NCI-H2171 (cell line): ENCODE results near the gene HSD17B4.
A peak's percentile ranks its signal among the peaks of the same experiment; 100 is the strongest.
"Not testable (repeated sequence)": the region's sequence is repeated elsewhere in the genome, so short reads cannot be mapped to it uniquely, and the experiment has no call there.

Source experiments
- DNase-seq: peaks from one replicate; lab custom pipeline; 2025; lab: John Stamatoyannopoulos, UW

HSD17B4 gene

GRCh38 chr5:119452373-119453039 is at the start of gene HSD17B4:
Gene HSD17B4 (plus strand): TSS chr5:119452497. CDS start chr5:119452576, 79 bp downstream.
- peak; percentile 61 for DNase-seq

- DNase-seq = no peak
Observed at GRCh38 chr5:119402555-119402954, 49.7 kb upstream of the HSD17B4 start.

GRCh38 chr5:119404033-119404432 is 48.3 kb upstream of the HSD17B4 start:
- no peak for DNase-seq

- no peak for DNase-seq
Observed at GRCh38 chr5:119405419-119405818, 46.9 kb upstream of the HSD17B4 start.

GRCh38 chr5:119406551-119407110 is 45.7 kb upstream of the HSD17B4 start:
- DNase-seq = no peak

- DNase-seq = no peak
Observed at GRCh38 chr5:119409235-119409815, 43.0 kb upstream of the HSD17B4 start.

- no peak for DNase-seq
Observed at GRCh38 chr5:119410448-119411159, 41.7 kb upstream of the HSD17B4 start.

GRCh38 chr5:119411361-119412278 is 40.7 kb upstream of the HSD17B4 start:
- DNase-seq = peak; percentile 6

- DNase-seq = no peak
Observed at GRCh38 chr5:119412279-119413227, 39.7 kb upstream of the HSD17B4 start.

GRCh38 chr5:119414124-119414734 is 38.1 kb upstream of the HSD17B4 start:
- not testable (repeated sequence) for DNase-seq

GRCh38 chr5:119417891-119418605 is 34.2 kb upstream of the HSD17B4 start:
- no peak for DNase-seq

- no peak for DNase-seq
Observed at GRCh38 chr5:119418606-119419100, 33.6 kb upstream of the HSD17B4 start.

GRCh38 chr5:119420169-119420568 is 32.1 kb upstream of the HSD17B4 start:
- DNase-seq = no peak

- no peak for DNase-seq
Observed at GRCh38 chr5:119426057-119426456, 26.2 kb upstream of the HSD17B4 start.

GRCh38 chr5:119427060-119427459 is 25.2 kb upstream of the HSD17B4 start:
- no peak for DNase-seq

- not testable (repeated sequence) for DNase-seq
Observed at GRCh38 chr5:119427596-119427995, 24.7 kb upstream of the HSD17B4 start.

- not testable (repeated sequence) for DNase-seq
Observed at GRCh38 chr5:119428166-119428565, 24.1 kb upstream of the HSD17B4 start.

- not testable (repeated sequence) for DNase-seq
Observed at GRCh38 chr5:119428574-119428973, 23.7 kb upstream of the HSD17B4 start.

GRCh38 chr5:119432674-119433237 is 19.5 kb upstream of the HSD17B4 start:
- DNase-seq = not testable (repeated sequence)
